ENCODE results near the gene SELENOF. TPM values are rescaled to one million over a fixed set of nuclear protein-coding genes. Genes with fewer than 3 reads are reported as not detected.
"Not testable (repeated sequence)": the region's sequence is repeated elsewhere in the genome, so short reads cannot be mapped to it uniquely, and the experiment has no call there.

Gene SELENOF
- total RNA-seq, 3 donors from 2014 or later, result 109 to 215 (median 162) TPM

- intact Hi-C loops (cut with DNase I; ENCODE audit: low total_unique reads), result no loop called here
- TF ChIP-seq POLR2A (IDR thresholded peaks at IDR 0.05) (no peak), POLR2AphosphoS5 (IDR thresholded peaks at IDR 0.05) (no peak), CTCF (IDR thresholded peaks at IDR 0.05) (no peak)
- Histone ChIP-seq H3K27me3 (no peaks in the 10 kb centered on the region), H3K27ac (no peak overlapping the region), H3K4me3 (no peak overlapping the region), H3K4me1 (no peaks in the 10 kb centered on the region), H3K36me3 (no peaks in the 10 kb centered on the region), H3K9me3 (no peaks in the 10 kb centered on the region)
- DNase-seq (ENCODE audit: low spot score in 2 of 2), result no peak
Measured at GRCh38 chr1:86823386-86823785, 90.5 kb downstream of the SELENOF start.

- intact Hi-C loops (cut with DNase I; ENCODE audit: low total_unique reads), result no loop called here
- Histone ChIP-seq H3K9me3 (no peaks in the 10 kb centered on the region), H3K36me3 (no peaks in the 10 kb centered on the region), H3K27ac (no peak overlapping the region), H3K27me3 (no peaks in the 10 kb centered on the region), H3K4me3 (no peak overlapping the region), H3K4me1 (no peaks in the 10 kb centered on the region)
- no peak for TF ChIP-seq POLR2A (IDR thresholded peaks at IDR 0.05)
- no peak for TF ChIP-seq POLR2AphosphoS5 (IDR thresholded peaks at IDR 0.05)
- no peak for TF ChIP-seq CTCF (IDR thresholded peaks at IDR 0.05)
- DNase-seq (ENCODE audit: low spot score in 2 of 2), result no peak
Measured at GRCh38 chr1:86822459-86822858, 91.5 kb downstream of the SELENOF start.

- Histone ChIP-seq H3K27me3 (no peaks in the 10 kb centered on the region), H3K4me3 (no peak overlapping the region), H3K4me1 (no peaks in the 10 kb centered on the region), H3K9me3 (no peaks in the 10 kb centered on the region), H3K27ac (no peak overlapping the region), H3K36me3 (no peaks in the 10 kb centered on the region)
- intact Hi-C loops (cut with DNase I; ENCODE audit: low total_unique reads), result no loop called here
- TF ChIP-seq CTCF (IDR thresholded peaks at IDR 0.05), result no peak
- no peak for TF ChIP-seq POLR2A (IDR thresholded peaks at IDR 0.05)
- no peak for DNase-seq (ENCODE audit: low spot score in 2 of 2)
Measured at GRCh38 chr1:86821956-86822355, 92.0 kb downstream of the SELENOF start.

- H3K4me1 ChIP-seq; H3K27me3 ChIP-seq; intact Hi-C loops (cut with DNase I; ENCODE audit: low total_unique reads): not testable (repeated sequence)
Measured at GRCh38 chr1:86819970-86820369, 94.0 kb downstream of the SELENOF start.

GRCh38 chr1:86817246-86817826, 96.6 kb downstream of the SELENOF start:
- H3K36me3 ChIP-seq; H3K27ac ChIP-seq; H3K4me1 ChIP-seq; H3K4me3 ChIP-seq; H3K27me3 ChIP-seq; DNase-seq (ENCODE audit: low spot score in 2 of 2); intact Hi-C loops (cut with DNase I; ENCODE audit: low total_unique reads); H3K9me3 ChIP-seq: not testable (repeated sequence)

More at GRCh38 chr1:86819970-86820369, 94.0 kb downstream of the SELENOF start:
- not testable (repeated sequence) for H3K9me3 ChIP-seq; H3K36me3 ChIP-seq; H3K4me3 ChIP-seq; DNase-seq (ENCODE audit: low spot score in 2 of 2); H3K27ac ChIP-seq

GRCh38 chr1:86814118-86814517, 99.8 kb downstream of the SELENOF start:
- H3K9me3 ChIP-seq; DNase-seq (ENCODE audit: low spot score in 2 of 2); H3K27ac ChIP-seq; H3K36me3 ChIP-seq; H3K4me3 ChIP-seq; H3K27me3 ChIP-seq; intact Hi-C loops (cut with DNase I; ENCODE audit: low total_unique reads); H3K4me1 ChIP-seq: not testable (repeated sequence)

Other genes with a start within 250 kb of the SELENOF start
- 10 to 100 TPM; 50.5 to 93.8 (median 63.8) TPM for gene SH3GLB1, start 209.6 kb downstream of the SELENOF start, total RNA-seq
- 10 to 100 TPM; 17.7 to 18.0 (median 17.8) TPM for gene HS2ST1, start 509 bp upstream of the SELENOF start, total RNA-seq

All from breast epithelium (tissue), 4 donors.